ENCODE measurements around the gene CARMIL3.
"Not testable (repeated sequence)": the region's sequence is repeated elsewhere in the genome, so short reads cannot be mapped to it uniquely, and the experiment has no call there.

- not testable (repeated sequence) for TF ChIP-seq EZH2 (optimal IDR thresholded peaks at IDR 0.05; ENCODE audit: low read depth, low read length)
- TF ChIP-seq, protein P1, sequence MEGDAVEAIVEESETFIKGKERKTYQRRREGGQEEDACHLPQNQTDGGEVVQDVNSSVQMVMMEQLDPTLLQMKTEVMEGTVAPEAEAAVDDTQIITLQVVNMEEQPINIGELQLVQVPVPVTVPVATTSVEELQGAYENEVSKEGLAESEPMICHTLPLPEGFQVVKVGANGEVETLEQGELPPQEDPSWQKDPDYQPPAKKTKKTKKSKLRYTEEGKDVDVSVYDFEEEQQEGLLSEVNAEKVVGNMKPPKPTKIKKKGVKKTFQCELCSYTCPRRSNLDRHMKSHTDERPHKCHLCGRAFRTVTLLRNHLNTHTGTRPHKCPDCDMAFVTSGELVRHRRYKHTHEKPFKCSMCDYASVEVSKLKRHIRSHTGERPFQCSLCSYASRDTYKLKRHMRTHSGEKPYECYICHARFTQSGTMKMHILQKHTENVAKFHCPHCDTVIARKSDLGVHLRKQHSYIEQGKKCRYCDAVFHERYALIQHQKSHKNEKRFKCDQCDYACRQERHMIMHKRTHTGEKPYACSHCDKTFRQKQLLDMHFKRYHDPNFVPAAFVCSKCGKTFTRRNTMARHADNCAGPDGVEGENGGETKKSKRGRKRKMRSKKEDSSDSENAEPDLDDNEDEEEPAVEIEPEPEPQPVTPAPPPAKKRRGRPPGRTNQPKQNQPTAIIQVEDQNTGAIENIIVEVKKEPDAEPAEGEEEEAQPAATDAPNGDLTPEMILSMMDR (IDR thresholded peaks at IDR 0.05; ENCODE audit: low read length): not testable (repeated sequence)
These were observed 1.1 kb upstream of the CARMIL3 start for GRCh38 chr14:24050753-24051152.
